Measurements from ENCODE around the gene PRKN.

The PRKN gene

DNA sequence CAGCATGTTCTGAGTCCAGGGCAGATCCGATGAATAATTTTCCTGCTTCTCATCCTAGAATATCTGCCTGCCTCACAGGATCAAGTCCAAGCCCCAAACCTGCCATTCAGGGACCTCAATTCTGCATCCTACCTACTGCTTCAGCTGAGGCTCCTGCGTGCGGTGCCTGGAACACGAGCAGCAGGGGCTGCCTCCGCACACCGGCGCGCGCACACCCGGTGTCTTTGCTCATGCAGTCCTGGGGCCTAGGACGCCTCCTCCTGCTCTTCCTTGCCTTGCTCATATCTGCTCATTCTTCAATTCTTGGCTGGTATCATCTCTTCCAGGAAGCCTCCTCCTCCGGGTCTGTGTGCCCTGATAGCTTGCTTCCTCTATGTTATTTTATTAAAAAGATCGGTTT, 1372.6 kb downstream of the PRKN start:
- H3K27ac ChIP-seq (ENCODE audit: low read depth, low read length) = no peak overlapping the region
- H3K4me3 ChIP-seq (ENCODE audit: low read depth in 1 of 2, low read length in 2 of 2) = no peak overlapping the region
- H3K4me1 ChIP-seq (ENCODE audit: insufficient read depth, low read length) = no peaks in the 10 kb centered on the region
- no peaks in the 10 kb centered on the region for H3K9me3 ChIP-seq (ENCODE audit: low read length)
- no peaks in the 10 kb centered on the region for H3K36me3 ChIP-seq (ENCODE audit: insufficient read depth, low read length)
- H3K9ac ChIP-seq (ENCODE audit: low read length) = no peak overlapping the region
- no peaks in the 10 kb centered on the region for H3K27me3 ChIP-seq (ENCODE audit: control insufficient read depth in 1 of 2, insufficient read depth in 2 of 2, low read length in 2 of 2)

DNA sequence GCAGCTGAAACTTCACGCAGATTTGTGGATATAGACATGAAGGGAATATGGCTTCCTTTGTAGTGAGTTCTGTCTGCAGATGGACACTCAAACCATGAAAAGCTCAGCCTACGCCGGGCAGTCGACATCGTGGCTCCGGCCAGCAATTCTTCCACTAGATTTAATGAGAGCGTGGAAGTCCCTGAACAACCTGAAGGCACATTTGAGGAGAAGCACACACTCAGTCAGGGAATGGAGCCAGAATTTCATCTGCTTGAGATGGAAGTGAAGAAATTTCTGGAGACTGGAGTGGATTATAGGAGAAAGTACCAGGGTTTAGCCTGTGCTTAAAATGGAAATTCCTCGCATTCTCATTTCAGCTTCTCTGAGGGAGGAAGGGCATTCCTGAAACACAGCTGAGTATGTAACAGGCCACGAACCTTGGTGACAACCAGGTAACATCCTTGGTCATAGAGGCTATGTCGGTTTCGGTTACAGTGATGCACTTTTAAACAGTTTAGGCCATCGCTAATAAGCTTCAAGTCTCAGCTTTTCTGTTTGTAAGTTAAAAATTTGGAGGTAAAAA, 1373.2 kb downstream of the PRKN start:
- H3K27me3 ChIP-seq (ENCODE audit: control insufficient read depth in 1 of 2, insufficient read depth in 2 of 2, low read length in 2 of 2) = no peaks in the 10 kb centered on the region
- H3K4me3 ChIP-seq (ENCODE audit: low read depth in 1 of 2, low read length in 2 of 2) = no peak overlapping the region
- H3K4me1 ChIP-seq (ENCODE audit: insufficient read depth, low read length) = no peaks in the 10 kb centered on the region
- no peak overlapping the region for H3K9ac ChIP-seq (ENCODE audit: low read length)
- no peaks in the 10 kb centered on the region for H3K36me3 ChIP-seq (ENCODE audit: insufficient read depth, low read length)
- H3K27ac ChIP-seq (ENCODE audit: low read depth, low read length) = no peak overlapping the region
- no peaks in the 10 kb centered on the region for H3K9me3 ChIP-seq (ENCODE audit: low read length)

DNA sequence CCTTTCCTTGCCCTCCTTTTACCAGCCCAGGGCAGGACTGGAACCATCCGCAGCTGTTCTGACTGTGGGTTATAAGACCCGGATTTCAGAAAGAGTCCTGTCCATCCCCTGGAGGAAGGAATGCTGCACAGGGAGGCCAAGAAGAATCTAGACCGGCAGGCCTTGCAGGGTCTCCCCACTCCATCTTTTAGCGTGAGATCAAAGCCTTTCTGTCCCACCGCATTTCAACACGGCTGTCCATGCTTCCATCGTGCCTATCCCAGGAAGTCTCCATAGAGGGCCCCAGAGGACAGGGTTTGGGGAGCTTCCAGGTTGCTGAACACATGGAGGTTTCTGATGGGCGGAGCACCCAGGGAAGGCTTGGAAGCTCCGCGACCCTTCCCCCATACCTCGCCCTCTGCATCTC, 1374.4 kb downstream of the PRKN start:
- no peaks in the 10 kb centered on the region for H3K4me1 ChIP-seq (ENCODE audit: insufficient read depth, low read length)
- no peak overlapping the region for H3K27ac ChIP-seq (ENCODE audit: low read depth, low read length)
- H3K4me3 ChIP-seq (ENCODE audit: low read depth in 1 of 2, low read length in 2 of 2) = no peak overlapping the region

GRCh38 chr6:161351858-161352257, 1375.7 kb downstream of the PRKN start:
- Histone ChIP-seq H3K36me3 (ENCODE audit: insufficient read depth, low read length) (no peaks in the 10 kb centered on the region), H3K9ac (ENCODE audit: low read length) (no peak overlapping the region), H3K4me1 (ENCODE audit: insufficient read depth, low read length) (no peaks in the 10 kb centered on the region), H3K27me3 (ENCODE audit: control insufficient read depth in 1 of 2, insufficient read depth in 2 of 2, low read length in 2 of 2) (no peaks in the 10 kb centered on the region), H3K9me3 (ENCODE audit: low read length) (no peaks in the 10 kb centered on the region), H3K27ac (ENCODE audit: low read depth, low read length) (no peak overlapping the region), H3K4me3 (ENCODE audit: low read depth in 1 of 2, low read length in 2 of 2) (no peak overlapping the region)

More for the DNA sequence above, 1374.4 kb downstream of the PRKN start:
- H3K9me3 ChIP-seq (ENCODE audit: low read length) = no peaks in the 10 kb centered on the region
- H3K36me3 ChIP-seq (ENCODE audit: insufficient read depth, low read length) = no peaks in the 10 kb centered on the region
- H3K27me3 ChIP-seq (ENCODE audit: control insufficient read depth in 1 of 2, insufficient read depth in 2 of 2, low read length in 2 of 2) = no peaks in the 10 kb centered on the region
- H3K9ac ChIP-seq (ENCODE audit: low read length) = no peak overlapping the region

DNA sequence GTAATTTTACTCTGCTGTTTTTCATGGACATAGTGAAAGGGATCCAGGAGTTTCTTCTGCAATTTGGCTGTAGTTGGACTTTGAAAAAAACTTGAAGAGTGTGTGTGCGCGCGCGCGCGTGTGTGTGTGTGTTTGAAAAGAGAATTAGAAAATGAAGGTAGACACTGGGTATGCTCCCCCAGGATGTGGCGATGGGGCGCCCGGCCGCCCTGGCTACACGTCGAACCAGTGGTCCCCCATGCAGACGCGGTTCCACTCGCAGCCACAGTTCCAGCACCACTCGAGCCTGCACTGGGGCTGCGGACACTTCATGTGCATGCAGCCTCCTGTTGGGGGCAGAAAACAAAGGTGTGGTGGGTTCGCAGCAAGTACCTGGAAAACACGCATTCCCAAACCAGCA, 1377.7 kb downstream of the PRKN start:
- H3K4me1 ChIP-seq (ENCODE audit: insufficient read depth, low read length) = no peaks in the 10 kb centered on the region
- no peaks in the 10 kb centered on the region for H3K27me3 ChIP-seq (ENCODE audit: control insufficient read depth in 1 of 2, insufficient read depth in 2 of 2, low read length in 2 of 2)
- no peak overlapping the region for H3K4me3 ChIP-seq (ENCODE audit: low read depth in 1 of 2, low read length in 2 of 2)
- no peaks in the 10 kb centered on the region for H3K36me3 ChIP-seq (ENCODE audit: insufficient read depth, low read length)
- H3K9me3 ChIP-seq (ENCODE audit: low read length) = no peaks in the 10 kb centered on the region
- H3K9ac ChIP-seq (ENCODE audit: low read length) = no peak overlapping the region
- no peak overlapping the region for H3K27ac ChIP-seq (ENCODE audit: low read depth, low read length)

DNA sequence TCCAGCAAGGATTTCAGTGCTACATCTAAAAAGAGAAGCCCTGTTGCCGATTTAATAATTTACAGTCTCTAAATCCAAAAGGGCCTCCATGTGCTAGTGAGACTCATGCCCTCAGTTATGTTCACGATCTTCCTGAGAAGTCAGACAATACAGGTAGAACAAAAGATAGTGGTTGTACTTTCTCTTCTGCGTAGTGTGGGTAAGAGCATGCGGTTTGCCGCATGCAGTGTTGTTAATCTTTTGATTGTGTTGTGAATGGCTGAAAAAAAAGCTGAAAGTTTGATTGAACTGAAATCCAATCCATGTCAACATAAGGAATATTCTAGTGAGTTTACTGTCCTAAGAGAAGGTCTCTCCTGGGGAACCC, 1379.0 kb downstream of the PRKN start:
- Histone ChIP-seq H3K36me3 (ENCODE audit: insufficient read depth, low read length) (no peaks in the 10 kb centered on the region), H3K9ac (ENCODE audit: low read length) (no peak overlapping the region), H3K4me3 (ENCODE audit: low read depth in 1 of 2, low read length in 2 of 2) (no peak overlapping the region), H3K27me3 (ENCODE audit: control insufficient read depth in 1 of 2, insufficient read depth in 2 of 2, low read length in 2 of 2) (no peaks in the 10 kb centered on the region), H3K9me3 (ENCODE audit: low read length) (no peaks in the 10 kb centered on the region), H3K4me1 (ENCODE audit: insufficient read depth, low read length) (no peaks in the 10 kb centered on the region), H3K27ac (ENCODE audit: low read depth, low read length) (no peak overlapping the region)

DNA sequence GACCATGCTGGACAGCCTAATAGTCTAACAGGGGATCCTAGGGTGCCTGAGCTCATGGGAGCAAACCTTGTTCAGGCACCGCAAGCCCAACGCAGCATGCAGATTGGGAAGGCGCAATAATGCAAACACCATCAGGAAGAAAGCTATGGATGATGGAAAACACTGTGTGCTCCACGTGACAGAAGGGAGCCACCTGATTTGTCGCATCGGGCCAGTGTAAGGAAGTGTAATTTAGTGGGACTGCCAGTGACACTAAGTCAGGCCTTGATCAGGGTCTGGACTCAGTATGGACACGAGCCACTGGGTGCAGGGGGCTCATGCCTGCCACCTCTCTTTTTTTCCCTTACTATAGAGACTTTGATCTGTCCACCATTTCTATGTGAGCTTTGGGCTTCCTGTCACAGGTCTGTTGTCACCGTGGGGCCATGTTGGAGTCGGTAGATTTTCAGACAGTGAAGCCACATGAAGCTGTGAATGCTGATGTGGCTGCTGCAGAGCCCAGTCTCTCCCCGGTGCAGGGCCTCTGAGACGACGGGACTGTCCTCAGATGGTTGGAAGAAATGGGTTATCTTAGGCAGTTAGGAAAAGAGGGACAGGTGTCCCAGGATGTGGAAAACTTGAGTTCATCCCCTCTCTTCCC, 1379.5 kb downstream of the PRKN start:
- Histone ChIP-seq H3K36me3 (ENCODE audit: insufficient read depth, low read length) (no peaks in the 10 kb centered on the region), H3K4me1 (ENCODE audit: insufficient read depth, low read length) (no peaks in the 10 kb centered on the region), H3K9me3 (ENCODE audit: low read length) (no peaks in the 10 kb centered on the region), H3K4me3 (ENCODE audit: low read depth in 1 of 2, low read length in 2 of 2) (no peak overlapping the region), H3K27me3 (ENCODE audit: control insufficient read depth in 1 of 2, insufficient read depth in 2 of 2, low read length in 2 of 2) (no peaks in the 10 kb centered on the region), H3K9ac (ENCODE audit: low read length) (no peak overlapping the region), H3K27ac (ENCODE audit: low read depth, low read length) (no peak overlapping the region)

- Histone ChIP-seq H3K9me3 (ENCODE audit: low read length) (no peaks in the 10 kb centered on the region), H3K27ac (ENCODE audit: low read depth, low read length) (no peak overlapping the region), H3K36me3 (ENCODE audit: insufficient read depth, low read length) (no peaks in the 10 kb centered on the region), H3K27me3 (ENCODE audit: control insufficient read depth in 1 of 2, insufficient read depth in 2 of 2, low read length in 2 of 2) (no peaks in the 10 kb centered on the region), H3K9ac (ENCODE audit: low read length) (no peak overlapping the region), H3K4me3 (ENCODE audit: low read depth in 1 of 2, low read length in 2 of 2) (no peak overlapping the region), H3K4me1 (ENCODE audit: insufficient read depth, low read length) (no peaks in the 10 kb centered on the region)
These were observed 1380.4 kb downstream of the PRKN start for GRCh38 chr6:161347125-161347524.

GRCh38 chr6:161346717-161347116, 1380.8 kb downstream of the PRKN start:
- Histone ChIP-seq H3K9ac (ENCODE audit: low read length) (no peak overlapping the region), H3K9me3 (ENCODE audit: low read length) (no peaks in the 10 kb centered on the region), H3K4me3 (ENCODE audit: low read depth in 1 of 2, low read length in 2 of 2) (no peak overlapping the region), H3K27ac (ENCODE audit: low read depth, low read length) (no peak overlapping the region), H3K27me3 (ENCODE audit: control insufficient read depth in 1 of 2, insufficient read depth in 2 of 2, low read length in 2 of 2) (no peaks in the 10 kb centered on the region), H3K4me1 (ENCODE audit: insufficient read depth, low read length) (no peaks in the 10 kb centered on the region), H3K36me3 (ENCODE audit: insufficient read depth, low read length) (no peaks in the 10 kb centered on the region)

DNA sequence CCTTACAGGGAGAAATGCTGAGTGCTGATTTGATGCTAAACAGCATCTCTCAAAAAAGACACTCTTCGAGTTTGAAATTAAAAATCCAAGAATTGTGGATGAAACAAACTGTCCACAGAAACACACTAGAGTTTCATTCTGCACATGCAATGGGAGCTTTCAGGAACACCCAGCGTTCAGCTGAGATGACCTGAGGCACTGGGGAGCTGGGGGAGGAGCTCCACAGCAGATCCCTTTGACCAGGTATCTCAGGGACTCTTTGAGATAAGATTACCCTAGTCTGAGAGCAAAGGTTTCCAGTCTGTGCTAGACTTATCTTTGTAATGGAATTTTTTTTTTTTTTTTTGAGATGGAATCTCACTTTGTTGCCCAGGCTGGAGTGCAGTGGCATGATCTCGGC, 1382.9 kb downstream of the PRKN start:
- H3K27ac ChIP-seq (ENCODE audit: low read depth, low read length) = no peak overlapping the region
- no peaks in the 10 kb centered on the region for H3K9me3 ChIP-seq (ENCODE audit: low read length)
- no peak overlapping the region for H3K4me3 ChIP-seq (ENCODE audit: low read depth in 1 of 2, low read length in 2 of 2)
- no peaks in the 10 kb centered on the region for H3K27me3 ChIP-seq (ENCODE audit: control insufficient read depth in 1 of 2, insufficient read depth in 2 of 2, low read length in 2 of 2)
- no peaks in the 10 kb centered on the region for H3K36me3 ChIP-seq (ENCODE audit: insufficient read depth, low read length)
- H3K4me1 ChIP-seq (ENCODE audit: insufficient read depth, low read length) = no peaks in the 10 kb centered on the region
- H3K9ac ChIP-seq (ENCODE audit: low read length) = no peak overlapping the region

GRCh38 chr6:161342039-161342438, 1385.5 kb downstream of the PRKN start:
- Histone ChIP-seq H3K9ac (ENCODE audit: low read length) (no peak overlapping the region), H3K36me3 (ENCODE audit: insufficient read depth, low read length) (no peaks in the 10 kb centered on the region), H3K9me3 (ENCODE audit: low read length) (no peaks in the 10 kb centered on the region), H3K4me1 (ENCODE audit: insufficient read depth, low read length) (no peaks in the 10 kb centered on the region), H3K4me3 (ENCODE audit: low read depth in 1 of 2, low read length in 2 of 2) (no peak overlapping the region), H3K27ac (ENCODE audit: low read depth, low read length) (no peak overlapping the region), H3K27me3 (ENCODE audit: control insufficient read depth in 1 of 2, insufficient read depth in 2 of 2, low read length in 2 of 2) (no peaks in the 10 kb centered on the region)

GRCh38 chr6:161341638-161342037, 1385.9 kb downstream of the PRKN start:
- H3K4me1 ChIP-seq (ENCODE audit: insufficient read depth, low read length) = no peaks in the 10 kb centered on the region
- H3K36me3 ChIP-seq (ENCODE audit: insufficient read depth, low read length) = no peaks in the 10 kb centered on the region
- no peaks in the 10 kb centered on the region for H3K9me3 ChIP-seq (ENCODE audit: low read length)
- no peak overlapping the region for H3K4me3 ChIP-seq (ENCODE audit: low read depth in 1 of 2, low read length in 2 of 2)
- H3K27ac ChIP-seq (ENCODE audit: low read depth, low read length) = no peak overlapping the region
- H3K27me3 ChIP-seq (ENCODE audit: control insufficient read depth in 1 of 2, insufficient read depth in 2 of 2, low read length in 2 of 2) = no peaks in the 10 kb centered on the region
- H3K9ac ChIP-seq (ENCODE audit: low read length) = no peak overlapping the region
